CD4-positive, CD25-positive, alpha-beta regulatory T cell (primary cell): ENCODE measurements around the gene BCL2L13. TPM values are rescaled to one million over a fixed set of nuclear protein-coding genes. Genes with fewer than 3 reads are reported as not detected.
A peak's percentile ranks its signal among the peaks of the same experiment; 100 is the strongest.

Experiments
- ATAC-seq, 2 donors: fragments of 150-1000 bp; cut with Tn5 transposase; one replicate each; pipeline ENCODE4 v1.10.0; 2021; ENCODE audit warnings: low read depth in 2 of 2, moderate number of reproducible peaks in 2 of 2, moderate library complexity in 1 of 2
- DNase-seq, 3 donors: peaks; one replicate each; pipeline versions ENCODE4 v3.0.0 to v3.0.0-alpha.2; 2012 to 2022; ENCODE audit warnings: mixed read lengths in 1 of 3
- H3K27ac ChIP-seq: one replicate; pipeline ENCODE4 v1.7.0; 2013; ENCODE audit warnings: mild to moderate bottlenecking, low read length; ENCODE audit not compliant: insufficient read depth, poor library complexity, severe bottlenecking
- H3K27me3 ChIP-seq: one replicate; pipeline ENCODE4 v1.7.0; 2013; ENCODE audit warnings: low read length; ENCODE audit not compliant: control insufficient read depth, insufficient read depth
- H3K36me3 ChIP-seq: one replicate; pipeline ENCODE4 v1.7.0; 2013; ENCODE audit warnings: mild to moderate bottlenecking, low read length, moderate library complexity; ENCODE audit not compliant: control insufficient read depth, insufficient read depth
- H3K4me1 ChIP-seq: 2 replicates; pipeline ENCODE4 v1.7.0; 2013; ENCODE audit warnings: mild to moderate bottlenecking, low read length; ENCODE audit not compliant: insufficient read depth, control insufficient read depth, poor library complexity, severe bottlenecking
- H3K4me3 ChIP-seq: one replicate; pipeline ENCODE4 v1.7.0; 2013; ENCODE audit warnings: low read depth, mild to moderate bottlenecking, low read length, moderate library complexity
- H3K9me3 ChIP-seq, 2 experiments: 1 replicate in 1 of 2; 2 replicates in 1 of 2; pipeline ENCODE4 v1.7.0; 2013; ENCODE audit warnings: low read length in 2 of 2, mild to moderate bottlenecking in 1 of 2, moderate library complexity in 1 of 2; ENCODE audit not compliant: control insufficient read depth in 2 of 2
- H3K27ac Mint-ChIP-seq, 3 donors: one replicate each; pipeline ENCODE4 v1.8.0; 2020 to 2022; ENCODE audit warnings: mild to moderate bottlenecking in 3 of 3, mixed read lengths in 3 of 3, moderate library complexity in 2 of 3
- H3K27me3 Mint-ChIP-seq: one replicate; pipeline ENCODE4 v1.8.0; 2022; ENCODE audit warnings: mild to moderate bottlenecking, mixed read lengths
- H3K36me3 Mint-ChIP-seq: one replicate; pipeline ENCODE4 v1.8.0; 2020; ENCODE audit warnings: mixed read lengths
- H3K4me1 Mint-ChIP-seq, 4 donors: one replicate each; pipeline ENCODE4 v1.8.0; 2020 to 2022; ENCODE audit warnings: mixed read lengths in 4 of 4, mild to moderate bottlenecking in 1 of 4
- H3K4me3 Mint-ChIP-seq, 4 donors: one replicate each; pipeline ENCODE4 v1.8.0; 2020 to 2022; ENCODE audit warnings: mild to moderate bottlenecking in 4 of 4, mixed read lengths in 4 of 4, moderate library complexity in 3 of 4
- H3K9me3 Mint-ChIP-seq, 7 donors: one replicate each; pipeline ENCODE4 v1.8.0; 2020 to 2022; ENCODE audit warnings: mixed read lengths in 7 of 7, mild to moderate bottlenecking in 3 of 7, moderate library complexity in 2 of 7
- polyA plus RNA-seq, 4 donors: library from polyadenylated mRNA; unstranded; fragments of 300-500 nt; fragmentation: Illumina TruSeq; gene quantifications; one replicate each; pipeline ENCODE4 v1.2.3, GENCODE V29; 2021
- total RNA-seq: library from RNA; stranded (reverse); gene quantifications from one replicate; pipeline ENCODE4 v1.2.3, GENCODE V29; 2022

The BCL2L13 gene, protein sequence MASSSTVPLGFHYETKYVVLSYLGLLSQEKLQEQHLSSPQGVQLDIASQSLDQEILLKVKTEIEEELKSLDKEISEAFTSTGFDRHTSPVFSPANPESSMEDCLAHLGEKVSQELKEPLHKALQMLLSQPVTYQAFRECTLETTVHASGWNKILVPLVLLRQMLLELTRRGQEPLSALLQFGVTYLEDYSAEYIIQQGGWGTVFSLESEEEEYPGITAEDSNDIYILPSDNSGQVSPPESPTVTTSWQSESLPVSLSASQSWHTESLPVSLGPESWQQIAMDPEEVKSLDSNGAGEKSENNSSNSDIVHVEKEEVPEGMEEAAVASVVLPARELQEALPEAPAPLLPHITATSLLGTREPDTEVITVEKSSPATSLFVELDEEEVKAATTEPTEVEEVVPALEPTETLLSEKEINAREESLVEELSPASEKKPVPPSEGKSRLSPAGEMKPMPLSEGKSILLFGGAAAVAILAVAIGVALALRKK
- total RNA-seq, result 24.5 TPM
- polyA plus RNA-seq, result 10 to 100 TPM; 37.0 to 43.8 (median 39.8) TPM

DNA sequence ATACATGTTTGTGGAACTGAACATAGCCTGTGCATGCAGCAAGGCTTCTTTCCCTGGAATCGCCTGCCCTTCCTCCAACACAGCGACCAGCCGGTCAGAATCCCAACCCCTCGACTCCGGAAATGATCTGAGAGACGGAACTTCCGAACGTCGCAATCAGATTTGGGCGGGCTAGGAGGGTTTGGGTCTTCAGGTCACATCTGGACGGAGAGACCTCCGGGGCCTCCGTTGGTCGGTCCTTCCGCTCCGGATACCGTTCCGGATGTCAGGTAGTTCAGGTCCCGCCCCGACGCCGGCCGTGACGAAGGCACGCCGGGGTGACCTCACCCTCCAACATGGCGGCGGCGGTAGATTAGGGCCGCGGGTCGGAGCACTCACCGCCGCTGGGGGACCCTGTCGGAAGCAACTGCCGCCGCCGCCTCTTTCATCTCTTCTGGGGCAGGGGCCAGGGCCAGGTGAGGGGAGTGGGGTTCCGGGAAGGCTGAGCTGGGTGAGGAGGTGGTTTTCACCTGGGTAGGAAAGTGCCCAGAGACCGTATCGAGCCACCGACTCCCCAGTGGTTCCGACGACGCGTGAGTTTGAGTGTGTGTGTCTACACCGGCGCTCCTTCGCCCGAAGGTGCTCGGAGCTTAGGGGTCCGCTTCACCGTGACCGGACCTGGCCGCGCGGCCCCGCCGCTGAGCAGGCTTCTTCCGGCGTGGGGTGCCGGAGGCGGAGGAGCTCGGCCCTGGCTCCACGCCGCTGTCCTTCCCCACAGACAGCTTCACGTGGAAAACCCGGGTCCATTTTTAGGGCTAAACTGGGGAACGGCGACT is at the start of gene BCL2L13:
TSS of gene BCL2L13 (plus strand) at position 326 of the 815 bp plus-strand sequence. CDS start 16,955 bp downstream, outside the sequence.
- Histone ChIP-seq H3K4me1 (peaks cover 23% of the 10 kb centered on the region), H3K27ac (peak within 1 kb of the TSS; percentile 97), H3K36me3 (no peaks in the 10 kb centered on the region), H3K9me3 (no peaks in the 10 kb centered on the region), H3K27me3 (no peaks in the 10 kb centered on the region), H3K4me3 (peak within 1 kb of the TSS; percentile 99)
- no peaks in the 10 kb centered on the region for H3K9me3 Mint-ChIP-seq
- peaks cover 11 to 43% (median 28%) of the 10 kb centered on the region in 4 donors for H3K4me1 Mint-ChIP-seq
- DNase-seq (peak; percentile 84 to 94 (median 89)), ATAC-seq (peak; percentile 96 to 97)
- no peaks in the 10 kb centered on the region for H3K27me3 Mint-ChIP-seq
- H3K27ac Mint-ChIP-seq, result peak within 1 kb of the TSS; percentile 98 to 100 (median 98)
- peak within 1 kb of the TSS; percentile 92 to 98 (median 95) for H3K4me3 Mint-ChIP-seq
- H3K36me3 Mint-ChIP-seq, result peaks cover 5% of the 10 kb centered on the region

DNA sequence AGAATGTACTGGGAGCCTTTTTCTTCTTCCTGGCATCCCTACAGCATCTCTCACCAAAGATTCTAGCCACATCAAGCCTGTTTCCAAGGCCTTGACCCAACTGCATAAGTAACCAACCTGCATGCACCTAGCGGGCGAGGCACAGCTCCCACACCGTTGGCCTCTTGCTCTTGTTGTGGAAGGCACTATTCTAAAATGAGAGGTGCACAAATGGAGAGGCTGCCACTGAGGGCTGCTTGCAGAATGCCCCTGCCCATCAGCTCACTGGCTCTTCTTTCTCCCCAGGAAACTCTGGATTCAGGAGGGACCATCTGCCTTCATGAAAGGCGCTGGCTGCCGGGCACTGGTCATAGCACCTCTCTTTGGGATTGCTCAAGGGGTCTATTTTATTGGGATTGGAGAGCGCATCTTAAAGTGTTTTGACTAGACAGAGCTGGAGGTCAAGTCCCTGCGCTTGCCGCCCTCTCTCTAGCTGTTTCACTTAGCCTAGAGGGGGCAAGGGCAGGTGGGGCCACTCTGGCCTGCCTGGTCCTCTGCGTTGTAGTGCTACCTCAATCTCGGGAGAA is 48.7 kb upstream of the BCL2L13 start:
- H3K4me3 ChIP-seq, result no peak overlapping the region
- H3K27ac ChIP-seq, result no peak overlapping the region
- no peaks in the 10 kb centered on the region for H3K9me3 ChIP-seq
- H3K36me3 Mint-ChIP-seq, result peaks cover 30% of the 10 kb centered on the region
- H3K27ac Mint-ChIP-seq, result peak overlapping the region in 1 of 3 donors; percentile 36
- no peaks in the 10 kb centered on the region for H3K9me3 Mint-ChIP-seq
- peaks cover 39% of the 10 kb centered on the region for H3K36me3 ChIP-seq
- no peaks in the 10 kb centered on the region for H3K27me3 Mint-ChIP-seq
- no peaks in the 10 kb centered on the region for H3K4me1 ChIP-seq
- no peak for ATAC-seq
- no peak overlapping the region for H3K4me3 Mint-ChIP-seq
- no peaks in the 10 kb centered on the region for H3K4me1 Mint-ChIP-seq
- H3K27me3 ChIP-seq, result no peaks in the 10 kb centered on the region
- DNase-seq, result no peak

DNA sequence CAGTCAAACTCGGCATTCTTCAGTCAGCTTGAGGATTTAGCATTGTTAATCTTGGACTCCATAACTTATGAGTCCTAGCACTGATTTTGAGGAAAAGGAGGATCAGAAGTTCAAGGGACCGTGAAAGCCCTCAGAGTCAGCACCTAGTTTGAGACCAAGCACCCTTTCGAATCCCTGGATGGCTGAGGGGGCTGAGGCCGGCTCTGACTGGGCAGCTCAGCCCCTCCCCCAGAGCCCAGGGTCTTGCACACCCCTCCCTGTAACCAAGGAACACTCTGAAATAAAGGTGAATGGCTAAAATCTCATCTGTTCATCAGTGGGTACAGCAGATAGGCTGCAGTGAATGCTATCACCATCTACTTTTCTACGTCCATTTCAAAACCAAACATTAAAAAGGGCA is 48.0 kb upstream of the BCL2L13 start:
- Histone ChIP-seq H3K9me3 (no peaks in the 10 kb centered on the region), H3K4me1 (no peaks in the 10 kb centered on the region), H3K27me3 (no peaks in the 10 kb centered on the region), H3K36me3 (peaks cover 46% of the 10 kb centered on the region), H3K4me3 (no peak overlapping the region), H3K27ac (no peak overlapping the region)
- no peaks in the 10 kb centered on the region for H3K9me3 Mint-ChIP-seq
- H3K4me1 Mint-ChIP-seq, result no peaks in the 10 kb centered on the region
- DNase-seq, result no peak
- H3K4me3 Mint-ChIP-seq, result no peak overlapping the region
- ATAC-seq, result no peak
- no peak overlapping the region for H3K27ac Mint-ChIP-seq
- H3K27me3 Mint-ChIP-seq, result no peaks in the 10 kb centered on the region
- H3K36me3 Mint-ChIP-seq, result peaks cover 34% of the 10 kb centered on the region

DNA sequence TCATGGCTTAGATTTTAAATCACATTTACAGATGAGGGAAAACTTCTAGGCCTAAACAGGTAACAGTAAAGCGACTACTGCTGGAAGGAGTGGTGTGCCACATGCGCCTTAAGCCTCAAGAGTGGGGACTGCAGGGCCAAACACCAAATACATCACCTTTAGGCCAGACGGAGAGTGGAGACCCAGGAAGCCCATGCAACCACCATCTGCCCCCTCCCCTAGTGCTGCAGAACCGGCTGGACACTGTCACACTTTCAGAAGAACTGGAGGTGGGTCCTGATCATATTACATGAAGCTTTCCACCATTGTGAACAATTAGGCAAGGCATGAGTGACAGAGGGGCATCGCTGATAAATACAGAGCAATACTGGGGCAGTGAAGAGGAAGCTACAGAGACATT is 46.4 kb upstream of the BCL2L13 start:
- no peaks in the 10 kb centered on the region for H3K9me3 Mint-ChIP-seq
- Histone ChIP-seq H3K9me3 (no peaks in the 10 kb centered on the region), H3K27me3 (no peaks in the 10 kb centered on the region), H3K4me1 (no peaks in the 10 kb centered on the region), H3K27ac (no peak overlapping the region), H3K4me3 (no peak overlapping the region), H3K36me3 (peaks cover 58% of the 10 kb centered on the region)
- DNase-seq (no peak), ATAC-seq (no peak)
- no peaks in the 10 kb centered on the region for H3K4me1 Mint-ChIP-seq
- H3K36me3 Mint-ChIP-seq, result peaks cover 43% of the 10 kb centered on the region
- no peaks in the 10 kb centered on the region for H3K27me3 Mint-ChIP-seq
- no peak overlapping the region for H3K27ac Mint-ChIP-seq
- no peak overlapping the region for H3K4me3 Mint-ChIP-seq

DNA sequence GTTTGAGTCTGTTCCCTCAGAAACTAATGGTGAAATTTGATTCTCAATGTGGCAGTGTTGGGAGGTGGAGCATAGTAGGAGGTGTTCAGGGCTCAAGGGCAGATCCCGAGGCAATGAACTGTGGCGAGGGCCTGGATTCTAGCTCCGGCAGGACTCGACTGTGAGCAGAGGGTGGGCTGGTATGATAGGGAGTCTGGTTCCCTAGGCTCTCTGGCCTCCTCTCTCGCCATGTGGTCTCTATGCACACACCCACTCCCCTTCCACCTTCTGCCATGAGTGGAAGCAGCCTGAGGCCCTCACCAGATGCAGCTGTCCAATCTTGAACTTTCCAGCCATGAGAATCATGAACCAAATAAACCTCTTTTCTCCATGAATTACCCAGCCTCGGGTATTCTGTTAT is 42.3 kb upstream of the BCL2L13 start:
- peaks cover 66% of the 10 kb centered on the region for H3K36me3 Mint-ChIP-seq
- H3K4me3 ChIP-seq, result no peak overlapping the region
- H3K4me1 Mint-ChIP-seq, result peaks cover 0 to 8% (median 4%) of the 10 kb centered on the region in 4 donors
- H3K9me3 ChIP-seq, result no peaks in the 10 kb centered on the region
- no peak for DNase-seq
- ATAC-seq, result no peak
- peaks cover 88% of the 10 kb centered on the region for H3K36me3 ChIP-seq
- no peaks in the 10 kb centered on the region for H3K9me3 Mint-ChIP-seq
- no peak overlapping the region for H3K27ac Mint-ChIP-seq
- H3K27ac ChIP-seq, result no peak overlapping the region
- H3K4me3 Mint-ChIP-seq, result no peak overlapping the region
- no peaks in the 10 kb centered on the region for H3K27me3 Mint-ChIP-seq
- H3K4me1 ChIP-seq, result no peaks in the 10 kb centered on the region
- H3K27me3 ChIP-seq, result no peaks in the 10 kb centered on the region

DNA sequence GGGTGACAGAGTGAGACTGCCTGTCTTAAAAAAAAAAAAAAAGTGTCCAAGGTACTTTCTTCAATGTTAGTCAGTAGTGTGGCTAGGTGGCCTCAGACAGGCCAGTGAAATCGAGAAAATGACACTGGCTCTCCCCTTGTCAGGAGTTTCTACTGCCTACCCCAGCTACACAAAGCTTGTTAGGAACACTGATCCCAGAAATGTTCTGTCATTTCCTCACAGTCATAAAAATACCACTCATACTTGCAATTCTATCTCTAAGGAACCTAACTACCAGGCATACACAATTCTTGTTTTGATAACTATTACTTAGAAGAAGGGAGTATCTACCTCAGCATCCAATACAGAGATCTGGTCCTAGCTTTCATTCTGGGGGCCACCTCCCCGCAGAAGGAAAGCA is 41.3 kb upstream of the BCL2L13 start:
- H3K27me3 ChIP-seq, result no peaks in the 10 kb centered on the region
- Mint-ChIP-seq H3K4me1 (peaks cover 0 to 11% (median 4%) of the 10 kb centered on the region in 4 donors), H3K27ac (no peak overlapping the region), H3K4me3 (no peak overlapping the region), H3K27me3 (no peaks in the 10 kb centered on the region), H3K9me3 (no peaks in the 10 kb centered on the region), H3K36me3 (peaks cover 60% of the 10 kb centered on the region)
- H3K27ac ChIP-seq, result no peak overlapping the region
- H3K9me3 ChIP-seq, result no peaks in the 10 kb centered on the region
- H3K4me3 ChIP-seq, result no peak overlapping the region
- ATAC-seq (no peak), DNase-seq (no peak)
- H3K36me3 ChIP-seq, result peaks cover 83% of the 10 kb centered on the region
- H3K4me1 ChIP-seq, result no peaks in the 10 kb centered on the region

DNA sequence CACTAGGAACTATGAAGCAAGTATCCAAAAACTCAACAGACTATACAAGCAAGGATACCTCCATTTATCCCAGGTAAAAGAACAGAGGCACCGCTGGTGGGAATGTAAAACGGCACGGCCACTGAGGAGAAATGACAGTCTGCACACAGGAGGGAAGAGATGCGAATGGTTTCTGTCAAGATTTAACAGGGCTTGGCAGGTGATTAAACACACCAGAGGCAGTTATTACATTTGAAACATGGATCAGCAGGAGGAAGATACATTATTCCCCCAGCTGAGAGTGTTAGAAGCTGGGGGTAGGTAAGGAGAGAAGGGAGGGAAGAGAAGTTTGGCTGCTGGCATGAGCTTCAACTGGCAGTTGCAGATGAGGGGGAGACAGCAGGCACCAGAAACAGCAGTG is 40.2 kb upstream of the BCL2L13 start:
- no peak for ATAC-seq

More for the DNA sequence above, 40.2 kb upstream of the BCL2L13 start:
- H3K4me3 Mint-ChIP-seq, result no peak overlapping the region
- H3K27ac Mint-ChIP-seq, result no peak overlapping the region
- H3K36me3 ChIP-seq, result peaks cover 72% of the 10 kb centered on the region
- H3K27me3 ChIP-seq, result no peaks in the 10 kb centered on the region
- peaks cover 0 to 11% (median 4%) of the 10 kb centered on the region in 4 donors for H3K4me1 Mint-ChIP-seq
- peaks cover 52% of the 10 kb centered on the region for H3K36me3 Mint-ChIP-seq
- no peaks in the 10 kb centered on the region for H3K9me3 Mint-ChIP-seq
- no peak for DNase-seq
- H3K4me3 ChIP-seq, result no peak overlapping the region
- H3K27ac ChIP-seq, result no peak overlapping the region
- H3K27me3 Mint-ChIP-seq, result no peaks in the 10 kb centered on the region
- no peaks in the 10 kb centered on the region for H3K9me3 ChIP-seq
- no peaks in the 10 kb centered on the region for H3K4me1 ChIP-seq
